Measurements from ENCODE around the gene TSC22D4.
"Not testable (repeated sequence)": the region's sequence is repeated elsewhere in the genome, so short reads cannot be mapped to it uniquely, and the experiment has no call there.

The TSC22D4 gene

GRCh38 chr7:100472121-100472851 lies 6.7 kb downstream of the TSC22D4 start:
- no peak for DNase-seq

GRCh38 chr7:100471021-100471420 lies 8.0 kb downstream of the TSC22D4 start:
- no peak for DNase-seq

- no peak for DNase-seq
These were observed 9.6 kb downstream of the TSC22D4 start for GRCh38 chr7:100469227-100470044.

- no peak for DNase-seq
These were observed 11.2 kb downstream of the TSC22D4 start for GRCh38 chr7:100467638-100468373.

- DNase-seq, result no peak
These were observed 12.1 kb downstream of the TSC22D4 start for GRCh38 chr7:100466653-100467605.

GRCh38 chr7:100465702-100466311 lies 13.2 kb downstream of the TSC22D4 start:
- DNase-seq, result no peak

GRCh38 chr7:100465299-100465698 lies 13.7 kb downstream of the TSC22D4 start:
- DNase-seq, result no peak

- DNase-seq, result no peak
These were observed 14.2 kb downstream of the TSC22D4 start for GRCh38 chr7:100464791-100465190.

- DNase-seq, result no peak
These were observed 14.8 kb downstream of the TSC22D4 start, which contains the start of gene SPACDR for GRCh38 chr7:100464210-100464660. TSS of gene SPACDR (minus strand) at chr7:100464260. CDS start at chr7:100464025, 235 bp downstream.

GRCh38 chr7:100457033-100457432 lies 22.0 kb downstream of the TSC22D4 start:
- no peak for DNase-seq

- DNase-seq, result no peak
These were observed 22.5 kb downstream of the TSC22D4 start for GRCh38 chr7:100456562-100456961.

- DNase-seq, result no peak
These were observed 23.8 kb downstream of the TSC22D4 start for GRCh38 chr7:100455206-100455605.

- DNase-seq, result not testable (repeated sequence)
These were observed 25.2 kb downstream of the TSC22D4 start for GRCh38 chr7:100453854-100454253.

- no peak for DNase-seq
These were observed 26.5 kb downstream of the TSC22D4 start for GRCh38 chr7:100452513-100452912.

GRCh38 chr7:100449190-100449795 lies 29.7 kb downstream of the TSC22D4 start:
- DNase-seq, result no peak

- DNase-seq, result not testable (repeated sequence)
These were observed 31.7 kb downstream of the TSC22D4 start for GRCh38 chr7:100447363-100447762.

GRCh38 chr7:100446040-100446439 lies 33.0 kb downstream of the TSC22D4 start:
- DNase-seq, result no peak

- DNase-seq, result no peak
These were observed 34.4 kb downstream of the TSC22D4 start for GRCh38 chr7:100444311-100445278.

GRCh38 chr7:100443096-100443840 lies 35.7 kb downstream of the TSC22D4 start:
- DNase-seq, result no peak
